ENCODE measurements around the gene MACROH2A2. TPM values are rescaled to one million over a fixed set of nuclear protein-coding genes. Genes with fewer than 3 reads are reported as not detected.

MACROH2A2 gene
- total and polyA plus RNA-seq, 2 of the 13 experiments (the other 11 are each of a cell fraction or from before 2014, with no cell fraction given) = 9.8 to 43.1 TPM

DNA sequence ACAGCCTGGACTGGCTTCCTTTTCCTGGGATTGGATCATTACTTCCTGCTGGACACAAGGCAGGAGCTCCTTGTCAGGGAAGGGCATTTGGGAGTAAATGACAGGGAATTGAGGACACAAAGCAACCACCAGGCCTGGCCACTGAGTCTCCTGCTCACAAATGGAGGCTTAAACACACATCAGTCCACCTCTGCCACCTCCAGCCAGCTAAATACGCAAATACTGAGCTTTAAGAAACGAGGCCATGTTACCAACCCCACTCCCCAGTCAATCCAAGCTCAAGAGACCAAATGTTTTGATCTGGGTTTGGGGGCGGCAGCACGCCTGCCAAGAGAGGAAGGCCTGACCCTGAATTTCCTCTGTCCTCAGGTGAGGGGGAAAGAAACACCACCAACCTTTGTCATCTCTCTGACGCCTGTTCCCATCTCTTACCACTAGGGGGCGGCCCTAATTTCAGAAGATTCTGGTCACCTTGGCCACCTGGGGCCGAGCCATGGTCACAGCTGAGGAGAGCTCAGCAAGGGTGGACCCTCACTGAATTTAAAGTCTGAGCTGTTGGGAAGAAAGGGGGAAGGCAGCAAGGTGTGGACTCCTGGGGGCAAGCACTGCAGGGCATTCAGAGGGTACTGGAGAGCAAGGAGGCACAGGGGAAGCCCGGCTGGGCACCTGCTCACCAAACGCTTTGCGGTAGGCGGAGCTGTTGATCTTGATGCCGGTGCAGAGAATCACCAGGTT, 63.5 kb downstream of the MACROH2A2 start (continued):
- TF ChIP-seq PRPF4 (IDR thresholded peaks at IDR 0.05; ENCODE audit: low read depth, low read length, poor library complexity, severe bottlenecking) (no peak), ZNF446 (CRISPR knock-in tag; IDR thresholded peaks at IDR 0.05) (no peak), ZFP36L2 (CRISPR knock-in tag; IDR thresholded peaks at IDR 0.05) (no peak), PHF8 (CRISPR knock-in tag; IDR thresholded peaks at IDR 0.05) (no peak), MAX (IDR thresholded peaks at IDR 0.05) (0 out of 2 replicates have a peak, but pooled peaks have one; percentile 9), CTCF (CRISPR knock-in tag; IDR thresholded peaks at IDR 0.05) (peak; percentile 86), DNMT1 (CRISPR knock-in tag; IDR thresholded peaks at IDR 0.05) (no peak), ZNF614 (CRISPR knock-in tag; IDR thresholded peaks at IDR 0.05; ENCODE audit: borderline replicate concordance) (no peak), ATF7-NPFF (CRISPR knock-in tag; IDR thresholded peaks at IDR 0.05; ENCODE audit: low read depth) (no peak), SUZ12 (IDR thresholded peaks at IDR 0.05; ENCODE audit: low read depth, low read length) (no peak), ZFP41 (CRISPR knock-in tag; IDR thresholded peaks at IDR 0.05; ENCODE audit: borderline replicate concordance) (no peak), ZBTB40 (IDR thresholded peaks at IDR 0.05) (no peak), ZBTB40 (CRISPR knock-in tag; IDR thresholded peaks at IDR 0.05) (no peak), ZNF331 (CRISPR knock-in tag; IDR thresholded peaks at IDR 0.05) (no peak), SOX13 (IDR thresholded peaks at IDR 0.05) (no peak), SOX13 (CRISPR knock-in tag; conservative IDR thresholded peaks at IDR 0.05 in 1 of 2, IDR thresholded peaks at IDR 0.05 in 1 of 2) (no peak), MED1 (CRISPR knock-in tag; IDR thresholded peaks at IDR 0.05) (no peak)
